PFSK-1 (cell line): ENCODE measurements around the gene IQCK.

Source experiments
- FOXP2 ChIP-seq: optimal IDR thresholded peaks from 2 replicates; pipeline ENCODE3; 2011; ENCODE audit warnings: borderline replicate concordance, control low read depth, inconsistent platforms; ENCODE audit not compliant: insufficient read depth; ENCODE audit errors: extremely low read length, extremely low read depth
- POLR2AphosphoS5 ChIP-seq: IDR thresholded peaks from 2 replicates; pipeline ENCODE4 v1.6.1; 2012; ENCODE audit warnings: low read depth, mild to moderate bottlenecking, control low read depth, low read length, moderate library complexity
- SIN3A ChIP-seq: IDR thresholded peaks from 2 replicates; pipeline ENCODE4 v1.6.1; 2012; ENCODE audit warnings: mild to moderate bottlenecking, low read length, moderate library complexity, borderline replicate concordance; ENCODE audit not compliant: insufficient read depth
- TAF1 ChIP-seq: IDR thresholded peaks from 2 replicates; pipeline ENCODE4 v1.6.1; 2012; ENCODE audit warnings: low read length, control low read depth, borderline replicate concordance; ENCODE audit not compliant: insufficient read depth
- TF ChIP-seq, protein P1 (sequence below), 2 experiments: IDR thresholded peaks; 2 replicates each; pipeline versions ENCODE4 v1.6.1 to v1.8.0; 2011 to 2012; ENCODE audit warnings: low read depth in 2 of 2, low read length in 2 of 2, control low read depth in 1 of 2, inconsistent platforms in 1 of 2, mild to moderate bottlenecking in 1 of 2, moderate library complexity in 1 of 2; ENCODE audit not compliant: insufficient read depth in 1 of 2

Gene IQCK

DNA sequence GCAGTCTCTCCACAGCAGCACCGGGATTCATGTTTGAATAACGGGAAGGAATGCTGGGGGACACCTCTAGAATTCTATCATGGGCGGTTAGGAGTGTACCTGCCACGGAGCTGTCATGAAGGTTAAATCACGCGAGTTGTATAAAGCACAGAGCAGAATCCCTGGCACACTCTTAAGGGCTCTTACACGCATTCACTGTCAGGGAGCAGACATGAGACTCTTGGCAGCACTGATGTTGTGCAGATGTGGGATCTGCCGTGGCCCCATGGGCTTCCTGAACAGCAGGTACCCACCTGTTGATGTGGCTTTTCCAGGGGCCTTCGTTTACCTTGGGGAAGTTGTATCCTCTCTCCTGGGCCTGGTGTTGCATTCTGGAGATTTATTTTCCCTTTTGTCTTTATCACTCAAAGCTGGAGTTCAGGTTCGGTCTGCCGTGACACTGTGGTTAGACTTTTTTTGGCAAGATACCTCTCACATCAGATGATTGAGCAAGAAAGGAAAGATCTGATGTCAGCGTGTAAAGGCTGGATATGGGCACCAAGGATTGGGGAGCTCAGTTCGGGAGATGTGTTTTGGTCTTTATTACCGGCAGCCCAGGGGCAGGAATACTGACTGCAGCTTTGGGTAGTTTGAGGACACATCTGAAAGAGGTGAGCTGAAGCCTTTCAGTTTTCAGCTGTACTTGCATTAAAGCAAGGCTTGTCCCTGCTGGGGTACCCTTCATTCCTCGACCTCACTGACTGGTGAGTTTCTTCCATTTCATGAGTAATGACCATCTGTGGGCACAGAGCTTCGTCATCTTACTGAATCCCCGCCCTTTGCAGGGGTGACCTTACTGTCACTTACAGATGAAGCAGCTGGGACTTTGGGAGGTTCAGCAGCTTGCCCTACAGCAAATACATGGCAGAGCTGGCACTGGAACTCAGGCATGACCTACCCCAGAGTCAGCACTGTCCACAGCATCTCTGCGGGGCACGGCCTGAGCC is 19.3 kb upstream of the IQCK start:
- TF ChIP-seq FOXP2 (no peak), SIN3A (no peak), POLR2AphosphoS5 (no peak)
- TF ChIP-seq, protein P1, sequence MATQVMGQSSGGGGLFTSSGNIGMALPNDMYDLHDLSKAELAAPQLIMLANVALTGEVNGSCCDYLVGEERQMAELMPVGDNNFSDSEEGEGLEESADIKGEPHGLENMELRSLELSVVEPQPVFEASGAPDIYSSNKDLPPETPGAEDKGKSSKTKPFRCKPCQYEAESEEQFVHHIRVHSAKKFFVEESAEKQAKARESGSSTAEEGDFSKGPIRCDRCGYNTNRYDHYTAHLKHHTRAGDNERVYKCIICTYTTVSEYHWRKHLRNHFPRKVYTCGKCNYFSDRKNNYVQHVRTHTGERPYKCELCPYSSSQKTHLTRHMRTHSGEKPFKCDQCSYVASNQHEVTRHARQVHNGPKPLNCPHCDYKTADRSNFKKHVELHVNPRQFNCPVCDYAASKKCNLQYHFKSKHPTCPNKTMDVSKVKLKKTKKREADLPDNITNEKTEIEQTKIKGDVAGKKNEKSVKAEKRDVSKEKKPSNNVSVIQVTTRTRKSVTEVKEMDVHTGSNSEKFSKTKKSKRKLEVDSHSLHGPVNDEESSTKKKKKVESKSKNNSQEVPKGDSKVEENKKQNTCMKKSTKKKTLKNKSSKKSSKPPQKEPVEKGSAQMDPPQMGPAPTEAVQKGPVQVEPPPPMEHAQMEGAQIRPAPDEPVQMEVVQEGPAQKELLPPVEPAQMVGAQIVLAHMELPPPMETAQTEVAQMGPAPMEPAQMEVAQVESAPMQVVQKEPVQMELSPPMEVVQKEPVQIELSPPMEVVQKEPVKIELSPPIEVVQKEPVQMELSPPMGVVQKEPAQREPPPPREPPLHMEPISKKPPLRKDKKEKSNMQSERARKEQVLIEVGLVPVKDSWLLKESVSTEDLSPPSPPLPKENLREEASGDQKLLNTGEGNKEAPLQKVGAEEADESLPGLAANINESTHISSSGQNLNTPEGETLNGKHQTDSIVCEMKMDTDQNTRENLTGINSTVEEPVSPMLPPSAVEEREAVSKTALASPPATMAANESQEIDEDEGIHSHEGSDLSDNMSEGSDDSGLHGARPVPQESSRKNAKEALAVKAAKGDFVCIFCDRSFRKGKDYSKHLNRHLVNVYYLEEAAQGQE (IDR thresholded peaks at IDR 0.05; ENCODE audit: insufficient read depth in 1 of 2, low read depth in 2 of 2, low read length in 2 of 2) = no peak

DNA sequence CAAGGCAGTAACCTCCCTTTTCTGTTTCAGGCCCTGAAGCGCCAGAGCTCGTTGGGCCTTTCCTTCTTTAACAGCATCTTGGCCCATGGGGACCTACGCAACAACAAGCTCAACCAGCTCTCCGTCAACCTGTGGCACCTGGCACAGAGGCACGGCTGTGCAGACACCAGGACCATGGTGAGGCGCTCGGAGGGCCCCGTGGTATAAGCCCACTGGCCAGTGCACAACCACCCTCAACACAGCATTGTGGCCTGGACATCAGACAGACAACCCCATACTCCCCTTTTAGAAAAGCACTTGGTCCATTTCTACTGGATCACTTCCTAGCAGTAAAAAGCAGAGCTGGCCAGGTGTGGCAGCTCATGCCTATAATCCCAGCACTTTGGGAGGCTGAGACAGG is 18.6 kb upstream of the IQCK start:
- TF ChIP-seq TAF1 (no peak), SIN3A (no peak), FOXP2 (no peak)

- TF ChIP-seq FOXP2 (no peak), TAF1 (no peak), SIN3A (no peak), POLR2AphosphoS5 (no peak)
- TF ChIP-seq, protein P1 (IDR thresholded peaks at IDR 0.05; ENCODE audit: insufficient read depth in 1 of 2, low read depth in 2 of 2, low read length in 2 of 2) = no peak
Measured at GRCh38 chr16:19700319-19700781, 17.7 kb upstream of the IQCK start.

DNA sequence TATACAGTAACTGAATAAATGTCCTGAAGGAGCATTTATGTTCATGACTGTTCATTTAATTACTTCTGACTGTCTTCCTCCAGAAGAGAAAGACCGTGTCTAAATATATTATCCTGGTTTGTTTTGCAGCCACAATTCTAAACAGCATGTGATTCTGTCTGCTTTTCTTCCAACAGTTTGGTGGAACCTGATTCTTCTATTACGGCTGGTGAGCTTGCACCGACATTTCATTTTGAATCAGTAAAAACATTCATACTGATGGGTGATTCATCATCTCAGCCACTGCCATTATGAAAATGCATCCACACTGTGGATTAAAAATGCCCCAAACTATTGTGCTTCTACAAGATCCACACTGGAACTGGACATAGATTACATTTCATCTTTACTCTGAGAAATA is 17.0 kb upstream of the IQCK start:
- TF ChIP-seq, protein P1 (IDR thresholded peaks at IDR 0.05; ENCODE audit: insufficient read depth in 1 of 2, low read depth in 2 of 2, low read length in 2 of 2) = no peak

- no peak for TF ChIP-seq FOXP2
- TF ChIP-seq, protein P1 (IDR thresholded peaks at IDR 0.05; ENCODE audit: insufficient read depth in 1 of 2, low read depth in 2 of 2, low read length in 2 of 2) = no peak
- no peak for TF ChIP-seq TAF1
- no peak for TF ChIP-seq SIN3A
- TF ChIP-seq POLR2AphosphoS5 = no peak
Measured at GRCh38 chr16:19703172-19703889, 14.7 kb upstream of the IQCK start.
